ENCODE measurements around the gene BAHCC1. TPM values are rescaled to one million over a fixed set of nuclear protein-coding genes. Genes with fewer than 3 reads are reported as not detected.

BAHCC1 gene
- polyA plus RNA-seq, 1 donor from 2014 or later: 14.2 TPM

DNA sequence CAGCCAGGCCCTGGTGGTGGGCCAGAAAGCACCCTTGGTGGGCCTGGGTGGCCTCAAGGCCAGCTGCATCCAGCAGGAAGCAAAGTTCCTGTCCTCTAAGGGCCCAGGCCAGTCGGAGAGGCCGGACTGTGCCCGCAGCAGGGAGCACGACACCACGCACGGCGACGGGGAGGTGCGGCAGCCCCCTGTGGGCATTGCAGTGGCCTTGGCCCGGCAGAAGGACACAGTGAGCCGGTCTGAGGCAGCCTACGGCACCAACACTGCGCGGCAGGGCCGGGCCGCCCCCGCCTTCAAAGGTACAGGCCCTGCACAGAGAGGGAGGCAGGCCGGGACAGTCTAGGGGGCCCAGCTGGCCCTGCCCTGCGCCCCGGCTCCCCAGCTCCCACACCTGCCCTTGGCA is 48.0 kb downstream of the BAHCC1 start:
- H3K27me3 ChIP-seq (ENCODE audit: insufficient read depth, low read depth, low read length): no peaks in the 10 kb centered on the region
- H3F3A ChIP-seq (ENCODE audit: insufficient read depth, low read length, poor library complexity, severe bottlenecking): no peaks in the 10 kb centered on the region
- H3K9me2 ChIP-seq (ENCODE audit: insufficient read depth, low read length): no peaks in the 10 kb centered on the region
- TF ChIP-seq, protein P1, sequence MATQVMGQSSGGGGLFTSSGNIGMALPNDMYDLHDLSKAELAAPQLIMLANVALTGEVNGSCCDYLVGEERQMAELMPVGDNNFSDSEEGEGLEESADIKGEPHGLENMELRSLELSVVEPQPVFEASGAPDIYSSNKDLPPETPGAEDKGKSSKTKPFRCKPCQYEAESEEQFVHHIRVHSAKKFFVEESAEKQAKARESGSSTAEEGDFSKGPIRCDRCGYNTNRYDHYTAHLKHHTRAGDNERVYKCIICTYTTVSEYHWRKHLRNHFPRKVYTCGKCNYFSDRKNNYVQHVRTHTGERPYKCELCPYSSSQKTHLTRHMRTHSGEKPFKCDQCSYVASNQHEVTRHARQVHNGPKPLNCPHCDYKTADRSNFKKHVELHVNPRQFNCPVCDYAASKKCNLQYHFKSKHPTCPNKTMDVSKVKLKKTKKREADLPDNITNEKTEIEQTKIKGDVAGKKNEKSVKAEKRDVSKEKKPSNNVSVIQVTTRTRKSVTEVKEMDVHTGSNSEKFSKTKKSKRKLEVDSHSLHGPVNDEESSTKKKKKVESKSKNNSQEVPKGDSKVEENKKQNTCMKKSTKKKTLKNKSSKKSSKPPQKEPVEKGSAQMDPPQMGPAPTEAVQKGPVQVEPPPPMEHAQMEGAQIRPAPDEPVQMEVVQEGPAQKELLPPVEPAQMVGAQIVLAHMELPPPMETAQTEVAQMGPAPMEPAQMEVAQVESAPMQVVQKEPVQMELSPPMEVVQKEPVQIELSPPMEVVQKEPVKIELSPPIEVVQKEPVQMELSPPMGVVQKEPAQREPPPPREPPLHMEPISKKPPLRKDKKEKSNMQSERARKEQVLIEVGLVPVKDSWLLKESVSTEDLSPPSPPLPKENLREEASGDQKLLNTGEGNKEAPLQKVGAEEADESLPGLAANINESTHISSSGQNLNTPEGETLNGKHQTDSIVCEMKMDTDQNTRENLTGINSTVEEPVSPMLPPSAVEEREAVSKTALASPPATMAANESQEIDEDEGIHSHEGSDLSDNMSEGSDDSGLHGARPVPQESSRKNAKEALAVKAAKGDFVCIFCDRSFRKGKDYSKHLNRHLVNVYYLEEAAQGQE (IDR thresholded peaks at IDR 0.05; ENCODE audit: borderline replicate concordance): no peak
- no peak for TF ChIP-seq SMC3 (conservative IDR thresholded peaks at IDR 0.05; ENCODE audit: poor library complexity)
- no peak for TF ChIP-seq EZH2 (IDR thresholded peaks at IDR 0.05; ENCODE audit: borderline replicate concordance, insufficient read depth, low read length, poor library complexity, severe bottlenecking)
- TF ChIP-seq MXI1 (conservative IDR thresholded peaks at IDR 0.05; ENCODE audit: poor library complexity, severe bottlenecking): no peak
- no peak for TF ChIP-seq POLR2AphosphoS5 (IDR thresholded peaks at IDR 0.05)
- no peak for TF ChIP-seq TAF1 (IDR thresholded peaks at IDR 0.05; ENCODE audit: low read depth)
- no peak for TF ChIP-seq CTCF (IDR thresholded peaks at IDR 0.05; ENCODE audit: poor library complexity, severe bottlenecking)
- no peak for TF ChIP-seq EP300 (conservative IDR thresholded peaks at IDR 0.05; ENCODE audit: poor library complexity, severe bottlenecking)
- no peak for TF ChIP-seq RAD21 (conservative IDR thresholded peaks at IDR 0.05)
- no peaks in the 10 kb centered on the region for H4K20me1 ChIP-seq (ENCODE audit: insufficient read depth)
- no peak overlapping the region for H3K27ac ChIP-seq (ENCODE audit: low read length)
- no peak overlapping the region for H3K4me3 ChIP-seq (ENCODE audit: low read length)
- no peak overlapping the region for H3K4me2 ChIP-seq (ENCODE audit: low read length)
- no peaks in the 10 kb centered on the region for H3K79me2 ChIP-seq (replicated peaks; ENCODE audit: insufficient read depth, low read length)
- H3K36me3 ChIP-seq (ENCODE audit: insufficient read depth, low read length): no peaks in the 10 kb centered on the region
- no peak overlapping the region for H3K9ac ChIP-seq (ENCODE audit: low read length)
- no peaks in the 10 kb centered on the region for H3K9me3 ChIP-seq (ENCODE audit: low read length)
- H2AFZ ChIP-seq (ENCODE audit: low read depth, low read length): no peak overlapping the region

DNA sequence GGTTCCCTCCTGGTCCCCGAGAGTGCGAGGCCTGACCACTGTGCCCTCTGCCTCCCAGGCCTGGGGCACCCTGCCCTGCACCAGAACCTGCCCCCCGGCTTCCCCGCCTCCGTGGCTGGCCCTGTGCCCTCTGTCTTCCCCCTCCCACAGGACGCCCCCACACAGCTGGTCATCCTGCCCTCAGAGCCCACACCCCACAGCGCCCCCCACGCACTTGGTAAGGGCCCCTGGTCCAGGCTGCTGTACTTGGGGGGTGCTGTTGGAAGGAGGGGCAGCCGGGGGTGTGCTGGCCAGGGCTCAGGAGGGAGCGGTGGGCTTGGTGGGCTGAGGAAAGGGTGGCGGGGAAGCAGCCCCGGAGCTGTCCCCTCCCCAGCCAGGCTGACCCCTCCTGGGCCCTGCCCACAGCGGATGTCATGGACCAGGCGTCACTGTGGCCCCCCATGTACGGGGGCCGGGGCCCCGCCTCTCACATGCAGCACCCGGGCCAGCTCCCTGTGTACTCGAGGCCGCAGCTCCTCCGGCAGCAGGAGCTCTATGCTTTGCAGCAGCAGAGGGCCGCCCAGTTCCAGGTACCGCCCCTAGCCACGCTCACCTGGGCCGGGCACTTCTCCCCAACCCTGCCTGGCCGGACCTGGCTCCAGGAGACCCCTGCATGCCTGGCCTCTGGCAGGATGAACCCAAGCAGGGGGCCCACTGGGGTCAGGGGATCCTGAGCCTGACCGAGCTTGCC is 49.5 kb downstream of the BAHCC1 start:
- Histone ChIP-seq H3F3A (ENCODE audit: insufficient read depth, low read length, poor library complexity, severe bottlenecking) (no peaks in the 10 kb centered on the region), H3K9me2 (ENCODE audit: insufficient read depth, low read length) (no peaks in the 10 kb centered on the region), H4K20me1 (ENCODE audit: insufficient read depth) (no peaks in the 10 kb centered on the region), H3K4me3 (ENCODE audit: low read length) (no peak overlapping the region), H3K36me3 (ENCODE audit: insufficient read depth, low read length) (no peaks in the 10 kb centered on the region), H3K27ac (ENCODE audit: low read length) (no peak overlapping the region), H2AFZ (ENCODE audit: low read depth, low read length) (no peak overlapping the region), H3K9me3 (ENCODE audit: low read length) (no peaks in the 10 kb centered on the region), H3K27me3 (ENCODE audit: insufficient read depth, low read depth, low read length) (no peaks in the 10 kb centered on the region), H3K4me2 (ENCODE audit: low read length) (no peak overlapping the region), H3K9ac (ENCODE audit: low read length) (no peak overlapping the region), H3K79me2 (replicated peaks; ENCODE audit: insufficient read depth, low read length) (no peaks in the 10 kb centered on the region)
- TF ChIP-seq POLR2AphosphoS5 (IDR thresholded peaks at IDR 0.05) (no peak), RAD21 (conservative IDR thresholded peaks at IDR 0.05) (no peak), EP300 (conservative IDR thresholded peaks at IDR 0.05; ENCODE audit: poor library complexity, severe bottlenecking) (no peak), SMC3 (conservative IDR thresholded peaks at IDR 0.05; ENCODE audit: poor library complexity) (no peak)
- TF ChIP-seq, protein P1 (IDR thresholded peaks at IDR 0.05; ENCODE audit: borderline replicate concordance): no peak
